ENCODE measurements around the gene GALNT2. TPM values are rescaled to one million over a fixed set of nuclear protein-coding genes. Genes with fewer than 3 reads are reported as not detected.
A peak's percentile ranks its signal among the peaks of the same experiment; 100 is the strongest.

Gene GALNT2
- total and polyA plus RNA-seq, 9 of the 15 experiments (the other 6 are each of a cell fraction or from before 2014, with no cell fraction given): 1.6 to 106 (median 51.9) TPM

DNA sequence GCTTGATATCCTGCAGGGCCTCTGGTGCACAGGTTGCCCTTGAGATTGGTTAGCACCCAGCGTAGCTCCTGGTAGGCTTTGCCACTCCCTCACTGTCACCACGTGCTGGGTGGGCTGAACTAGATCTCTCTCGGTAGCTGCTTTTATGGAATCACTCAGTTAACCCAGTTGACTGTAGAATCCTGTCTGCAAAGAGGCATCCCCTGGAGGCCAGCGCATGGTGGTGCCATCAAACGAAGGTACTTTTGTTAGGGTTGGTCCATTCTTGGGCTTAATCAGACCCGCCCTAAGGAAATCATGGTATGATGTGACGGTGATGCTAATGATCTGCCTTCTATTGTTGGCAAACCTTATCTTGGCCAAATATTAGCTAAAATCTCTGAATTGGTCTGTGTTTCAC lies 153.4 kb downstream of the GALNT2 start:
- 87% methylated on average over 7 of the region's 7 CpGs for WGBS (ENCODE audit: insufficient coverage, low coverage, missing lambda C conversion rate)
- Histone ChIP-seq H3K9me3 (replicated peaks; ENCODE audit: control insufficient read depth, insufficient read depth, low read depth, low read length) (no peaks in the 10 kb centered on the region), H3K79me2 (ENCODE audit: control insufficient read depth, insufficient read depth, low read length) (peaks cover 24% of the 10 kb centered on the region; the same call in 2 of the 3 replicates), H3K4me3 (no peak overlapping the region), H2AFZ (ENCODE audit: low read depth, low read length) (no peak overlapping the region), H3K4me2 (ENCODE audit: insufficient read depth, low read length) (no peak overlapping the region), H3K9ac (ENCODE audit: insufficient read depth in 1 of 2, low read depth in 2 of 2, low read length in 2 of 2) (no peak overlapping the region), H3K36me3 (ENCODE audit: control insufficient read depth, insufficient read depth, low read length) (no peaks in the 10 kb centered on the region), H3K27ac (ENCODE audit: extremely low read depth, low read depth, low read length) (no peak overlapping the region), H3K9me1 (ENCODE audit: control insufficient read depth, insufficient read depth, low read length) (peaks cover 4% of the 10 kb centered on the region), H4K20me1 (replicated peaks; ENCODE audit: control insufficient read depth, insufficient read depth, low read length) (no peaks in the 10 kb centered on the region; the same call in 1 of the 2 replicates), H3K4me1 (replicated peaks in 1 of 2; ENCODE audit: control insufficient read depth in 2 of 2, insufficient read depth in 2 of 2, low read length in 2 of 2) (no peaks in the 10 kb centered on the region), H3K27me3 (ENCODE audit: control insufficient read depth in 2 of 2, insufficient read depth in 2 of 2, low read length in 2 of 2) (no peaks in the 10 kb centered on the region)
- BruUV-seq (replicated peaks): no TSS peak
- no peak for FAIRE-seq
- DNase-seq (ENCODE audit: extremely low read depth in 1 of 4, low spot score in 3 of 4): no peak
- ChIA-PET POLR2A (interaction anchor here (0.5 to 1.0 kb wide), 3 partner anchors 9 to 419 kb away, joined by 3 to 4 read pairs (median 4); no protein-coding TSS in a partner anchor), CTCF (ENCODE audit: low intra/inter-chr PET ratio) (no interaction called here)
- in situ Hi-C loops (cut with MboI) (no loop called here), intact Hi-C loops (cut with micrococcal nuclease) (no loop called here)
- peak; percentile 32; the same call in 1 of the 3 replicates for ATAC-seq
- TF ChIP-seq, protein P1, sequence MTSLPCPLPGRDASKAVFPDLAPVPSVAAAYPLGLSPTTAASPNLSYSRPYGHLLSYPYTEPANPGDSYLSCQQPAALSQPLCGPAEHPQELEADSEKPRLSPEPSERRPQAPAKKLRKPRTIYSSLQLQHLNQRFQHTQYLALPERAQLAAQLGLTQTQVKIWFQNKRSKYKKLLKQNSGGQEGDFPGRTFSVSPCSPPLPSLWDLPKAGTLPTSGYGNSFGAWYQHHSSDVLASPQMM (CRISPR knock-in tag; IDR thresholded peaks at IDR 0.05): no peak

DNA sequence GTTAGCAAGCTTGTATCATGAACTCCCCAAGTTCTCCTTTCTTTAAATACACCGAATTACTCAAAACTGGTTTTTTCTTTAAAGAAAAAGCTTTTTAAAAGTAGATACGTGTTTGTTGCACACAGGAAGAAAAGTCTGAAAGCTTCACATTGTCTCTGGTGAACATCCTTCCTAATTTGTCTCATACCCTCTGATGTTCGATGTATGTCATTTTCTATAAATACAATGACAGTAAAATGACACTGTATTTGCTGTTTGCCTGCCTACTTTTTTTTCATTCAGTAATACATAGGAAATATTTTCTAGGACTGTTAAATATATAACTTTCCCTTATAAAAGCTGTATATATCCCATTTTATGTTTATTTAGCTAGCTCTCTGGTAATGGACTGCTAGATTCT lies 153.9 kb downstream of the GALNT2 start:
- Histone ChIP-seq H3K4me1 (replicated peaks in 1 of 2; ENCODE audit: control insufficient read depth in 2 of 2, insufficient read depth in 2 of 2, low read length in 2 of 2) (no peaks in the 10 kb centered on the region), H3K27ac (ENCODE audit: extremely low read depth, low read depth, low read length) (no peak overlapping the region), H3K9me1 (ENCODE audit: control insufficient read depth, insufficient read depth, low read length) (peaks cover 4% of the 10 kb centered on the region), H3K4me3 (no peak overlapping the region), H3K9ac (ENCODE audit: insufficient read depth in 1 of 2, low read depth in 2 of 2, low read length in 2 of 2) (no peak overlapping the region), H3K4me2 (ENCODE audit: insufficient read depth, low read length) (no peak overlapping the region), H2AFZ (ENCODE audit: low read depth, low read length) (no peak overlapping the region), H3K9me3 (replicated peaks; ENCODE audit: control insufficient read depth, insufficient read depth, low read depth, low read length) (no peaks in the 10 kb centered on the region), H3K79me2 (ENCODE audit: control insufficient read depth, insufficient read depth, low read length) (peaks cover 23% of the 10 kb centered on the region; the same call in 2 of the 3 replicates), H4K20me1 (replicated peaks; ENCODE audit: control insufficient read depth, insufficient read depth, low read length) (peaks cover 2% of the 10 kb centered on the region; the same call in 1 of the 2 replicates), H3K36me3 (ENCODE audit: control insufficient read depth, insufficient read depth, low read length) (peaks cover 1% of the 10 kb centered on the region; the same call in 1 of the 3 replicates), H3K27me3 (ENCODE audit: control insufficient read depth in 2 of 2, insufficient read depth in 2 of 2, low read length in 2 of 2) (no peaks in the 10 kb centered on the region)
- WGBS (ENCODE audit: insufficient coverage, low coverage, missing lambda C conversion rate): 76% methylated on average over 3 of the region's 3 CpGs
- intact Hi-C loops (cut with micrococcal nuclease): no loop called here
- ChIA-PET CTCF (ENCODE audit: low intra/inter-chr PET ratio) (no interaction called here), POLR2A (interaction anchor here (0.5 to 1.0 kb wide), 5 partner anchors 9 to 420 kb away, joined by 3 to 4 read pairs (median 4); no protein-coding TSS in a partner anchor)
- in situ Hi-C loops (cut with MboI): no loop called here
- FAIRE-seq (peak; percentile 66), ATAC-seq (no peak), DNase-seq (ENCODE audit: extremely low read depth in 1 of 4, low spot score in 3 of 4) (no peak)
- no TSS peak for BruUV-seq (replicated peaks)
- TF ChIP-seq ZNF24 (IDR thresholded peaks at IDR 0.05): no peak
- TF ChIP-seq ZNF644 (tag; IDR thresholded peaks at IDR 0.05; ENCODE audit: low read depth): no peak
- TF ChIP-seq ZNF696 (CRISPR knock-in tag; conservative IDR thresholded peaks at IDR 0.05): no peak
- no peak for TF ChIP-seq ZNF75A (CRISPR knock-in tag; IDR thresholded peaks at IDR 0.05)
- TF ChIP-seq RBM34 (IDR thresholded peaks at IDR 0.05; ENCODE audit: borderline replicate concordance, insufficient read depth, low read length): no peak
- no peak for TF ChIP-seq TBL1XR1 (IDR thresholded peaks at IDR 0.05; ENCODE audit: low read length in 2 of 2)

Data from K562 (cell line).